NCI-H524 treated with DMSO at 0.1 percent for 48 hours (cell line): ENCODE results near the gene HOXA2.

Source experiments
- DNase-seq: peaks from one replicate; lab custom pipeline; 2025; lab: John Stamatoyannopoulos, UW

The HOXA2 gene

DNA sequence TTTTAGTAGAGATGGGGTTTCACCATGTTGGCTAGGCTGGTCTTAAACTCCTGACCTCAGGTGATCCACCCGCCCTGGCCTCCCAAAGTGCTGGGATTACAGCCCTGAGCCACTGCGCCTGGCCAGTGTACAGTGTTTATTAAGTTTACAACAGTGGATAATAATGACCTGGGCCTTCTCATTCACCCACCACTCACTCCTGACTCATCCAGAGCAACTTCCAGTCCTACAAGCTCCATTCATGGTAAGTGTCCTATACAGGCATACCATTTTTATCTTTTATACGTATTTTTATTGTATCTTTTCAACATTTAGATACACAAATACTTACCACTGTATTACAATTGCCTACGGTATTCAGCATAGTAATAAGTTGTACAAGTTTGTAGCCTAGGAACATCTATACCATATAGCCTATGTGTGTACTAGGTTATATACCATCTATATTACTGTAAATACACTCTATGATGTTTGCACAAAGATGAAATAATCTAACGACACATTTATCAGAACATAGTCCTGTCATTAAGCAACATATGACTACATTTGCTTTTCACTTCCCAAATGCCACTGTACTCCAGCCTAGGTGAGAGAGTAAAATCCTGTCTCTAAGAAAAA lies 23.8 kb downstream of the HOXA2 start:
- no peak for DNase-seq

GRCh38 chr7:27073076-27073475 lies 29.4 kb downstream of the HOXA2 start:
- no peak for DNase-seq

DNA sequence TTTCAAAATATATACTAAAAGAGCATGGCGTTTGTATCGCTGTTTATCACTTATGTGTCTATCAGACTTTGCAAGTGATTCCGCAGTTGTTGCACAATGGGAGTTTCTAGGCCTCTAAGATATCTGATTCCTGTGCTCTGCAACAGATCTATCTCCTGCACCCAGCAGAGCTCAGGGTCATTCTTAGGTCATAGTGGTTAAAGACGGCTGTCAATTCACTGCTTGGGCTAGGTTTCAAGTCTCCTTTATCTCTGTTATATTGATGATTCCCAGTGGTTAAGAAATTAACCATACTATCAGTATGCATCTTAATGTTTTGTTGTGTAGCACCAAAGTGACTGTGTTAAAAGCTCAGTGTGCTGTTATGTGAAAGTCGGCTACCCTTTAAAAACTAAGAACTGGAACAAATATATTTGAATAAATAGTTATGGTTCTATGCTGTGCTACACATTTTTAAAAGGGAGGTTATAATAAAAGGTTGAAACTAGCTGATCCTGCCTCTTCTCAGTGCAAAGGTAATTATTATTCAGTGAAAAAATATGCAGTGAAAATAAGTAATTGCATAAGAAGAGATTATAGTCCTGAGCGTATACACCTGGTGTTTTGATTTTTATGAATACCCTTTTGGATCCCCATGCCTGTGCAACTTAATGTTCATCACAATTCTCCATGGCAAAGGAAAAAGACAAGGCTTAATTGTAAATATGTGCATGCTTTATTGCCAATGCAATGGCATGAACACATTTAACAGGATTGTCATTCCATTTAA lies 30.7 kb downstream of the HOXA2 start:
- DNase-seq: no peak

- no peak for DNase-seq
Measured at GRCh38 chr7:27068259-27068658, 34.2 kb downstream of the HOXA2 start.

- DNase-seq: no peak
Measured at GRCh38 chr7:27066148-27066547, 36.3 kb downstream of the HOXA2 start.

GRCh38 chr7:27065709-27066108 lies 36.8 kb downstream of the HOXA2 start:
- no peak for DNase-seq

DNA sequence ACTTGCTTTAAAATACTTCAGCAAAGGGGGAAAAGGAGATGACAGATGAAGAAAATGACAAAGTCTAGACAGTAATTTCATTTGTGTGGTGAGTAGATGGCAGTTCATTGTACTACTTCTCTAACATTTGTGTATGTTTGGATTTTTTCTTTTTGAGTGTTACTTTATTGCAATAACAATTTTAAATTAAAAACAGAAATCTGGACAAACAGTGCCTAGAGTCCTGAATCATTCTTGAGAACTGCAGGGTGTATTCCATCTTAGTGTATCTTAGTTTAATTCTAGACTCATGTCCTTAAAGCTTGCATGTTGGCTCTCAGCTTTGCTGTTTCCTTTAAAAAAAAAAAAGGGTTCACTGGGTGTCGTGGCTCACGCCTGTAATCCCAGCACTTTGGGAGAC lies 37.8 kb downstream of the HOXA2 start:
- no peak for DNase-seq

DNA sequence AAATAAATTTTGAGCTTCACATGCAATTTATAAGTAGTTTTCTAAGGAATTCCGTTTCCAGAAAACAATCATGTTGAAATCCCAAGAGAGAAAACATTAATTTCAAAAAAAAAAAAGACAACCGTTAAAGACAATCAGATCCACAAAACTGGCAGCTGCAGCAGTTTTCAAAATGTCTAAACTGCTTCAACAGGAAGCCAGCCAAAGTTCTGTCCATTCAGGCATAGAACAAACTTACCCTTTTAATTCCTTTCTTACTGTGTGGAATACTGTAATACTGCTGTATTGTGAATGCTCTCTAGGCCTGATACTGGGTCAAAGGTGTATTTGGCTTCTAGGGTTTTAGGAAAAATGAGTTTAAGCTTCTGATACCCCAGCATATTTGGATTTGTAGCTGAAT lies 38.3 kb downstream of the HOXA2 start:
- DNase-seq: no peak

- no peak for DNase-seq
Measured at GRCh38 chr7:27062946-27063345, 39.5 kb downstream of the HOXA2 start.

DNA sequence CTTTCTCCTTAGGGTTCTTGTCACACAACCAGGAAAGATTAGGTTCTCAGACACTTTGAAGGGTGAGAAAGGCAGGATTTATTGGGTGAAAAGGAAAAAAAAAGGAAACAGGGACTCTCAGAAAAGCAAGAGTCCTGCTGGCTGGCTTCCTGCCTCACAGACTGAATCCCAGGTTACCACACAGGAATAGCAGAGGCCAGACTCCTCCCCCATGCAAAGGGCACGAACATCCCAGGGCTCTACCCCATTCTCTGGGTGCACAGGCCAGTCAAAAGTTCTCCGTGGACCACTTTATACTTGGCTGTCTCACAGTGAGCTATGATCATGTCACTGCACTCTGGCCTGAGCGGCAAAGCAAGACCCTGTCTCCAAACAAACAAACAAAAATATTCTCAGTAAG lies 49.3 kb downstream of the HOXA2 start:
- no peak for DNase-seq

DNA sequence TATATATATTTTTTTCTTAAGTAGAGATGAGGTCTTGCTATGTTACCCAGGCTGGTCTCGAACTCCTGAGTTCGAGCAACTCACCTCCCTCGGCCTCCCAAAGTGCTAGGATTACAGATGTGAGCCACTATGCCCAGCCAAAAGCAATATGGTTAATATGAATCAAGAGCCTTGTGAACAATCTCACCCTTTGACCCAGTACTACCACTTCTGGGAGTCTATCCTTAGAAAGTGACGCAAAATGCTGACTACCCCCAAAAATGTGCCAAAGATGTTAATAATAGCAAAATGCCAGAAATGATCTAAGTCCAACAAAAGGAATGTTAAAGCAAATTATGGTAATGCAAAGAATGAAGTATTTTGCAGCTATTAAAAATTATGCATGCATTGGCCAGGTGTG lies 51.0 kb downstream of the HOXA2 start:
- no peak for DNase-seq
